Putamen (tissue), 1 donor: Measurements from ENCODE around the gene DMRT1.

Experiments used
- DNase-seq: peaks from one replicate; pipeline ENCODE4 v3.0.0-alpha.2; 2016; ENCODE audit warnings: low spot score

Gene DMRT1

DNA sequence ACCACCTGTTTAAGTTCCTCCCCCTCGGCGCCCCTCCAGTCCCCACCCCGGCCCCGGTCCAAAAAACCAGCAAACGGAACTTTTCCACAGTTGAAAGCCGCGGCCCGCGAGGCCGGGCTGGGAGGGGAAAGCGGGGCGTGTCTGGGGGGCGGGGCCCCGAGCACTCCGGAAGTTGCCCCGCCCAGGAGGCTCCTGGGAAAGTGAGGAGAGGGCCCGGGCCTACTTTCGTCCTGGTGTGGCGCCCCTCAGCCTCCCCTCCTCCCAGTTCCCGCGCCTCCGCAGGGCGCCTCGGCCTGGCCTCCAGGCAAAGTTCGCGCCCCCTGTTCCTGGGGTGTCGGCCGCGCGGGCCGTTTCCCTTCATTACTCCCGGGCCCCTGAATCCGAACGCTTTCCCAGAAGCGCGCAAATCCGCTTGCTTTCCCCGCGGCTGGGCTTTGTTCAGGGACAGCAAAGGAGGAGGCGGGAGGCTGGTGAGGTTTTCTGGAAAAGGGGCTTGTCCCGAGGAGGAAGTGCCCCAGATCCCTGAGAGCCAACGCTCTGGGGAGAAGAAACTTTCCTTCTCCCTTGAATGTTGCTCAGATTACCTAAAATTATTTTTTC, 130.5 kb downstream of the DMRT1 start:
- no peak for DNase-seq

- DNase-seq = no peak
These were observed 131.2 kb downstream of the DMRT1 start for GRCh38 chr9:972501-973294.

GRCh38 chr9:973295-973834, 131.9 kb downstream of the DMRT1 start:
- DNase-seq = no peak

- DNase-seq = no peak
These were observed 132.8 kb downstream of the DMRT1 start for GRCh38 chr9:974031-974995.

- no peak for DNase-seq
These were observed 133.7 kb downstream of the DMRT1 start for GRCh38 chr9:974996-975739.

- DNase-seq = no peak
These were observed 134.3 kb downstream of the DMRT1 start for GRCh38 chr9:975740-976257.

DNA sequence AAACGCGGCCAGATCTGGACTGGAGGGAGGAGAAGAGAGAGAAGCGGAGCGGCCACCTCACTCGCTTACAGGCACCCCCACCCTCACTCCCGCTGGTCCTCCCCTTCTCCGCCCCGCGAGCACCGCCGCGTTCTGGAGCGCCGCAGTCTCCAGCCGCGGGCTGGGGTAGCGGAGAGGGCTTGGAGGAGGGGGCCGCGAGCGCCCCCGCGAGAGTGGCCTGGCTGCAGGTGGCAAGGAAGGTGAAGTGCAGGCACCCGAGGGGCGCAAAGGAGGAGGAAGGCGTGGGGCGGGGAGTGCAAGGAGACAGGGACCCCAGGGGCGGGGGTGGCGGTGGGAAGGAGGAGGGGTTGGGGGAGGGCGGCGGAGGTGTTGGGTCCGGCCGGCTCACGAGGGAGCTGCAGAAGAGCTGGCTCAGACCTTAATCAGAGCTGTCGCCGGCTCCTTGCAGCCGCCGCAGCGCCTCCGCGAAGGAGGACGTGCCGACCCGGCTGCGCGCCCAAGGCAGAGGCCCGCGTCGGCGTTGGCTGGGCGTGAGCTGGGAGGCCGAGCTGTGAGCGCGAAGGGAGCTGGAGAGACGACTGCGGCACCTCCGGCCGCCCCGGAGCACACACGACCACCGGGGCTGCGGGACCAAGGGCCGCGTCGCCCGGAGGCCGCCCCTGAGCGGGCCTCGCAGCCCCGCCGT, 134.9 kb downstream of the DMRT1 start, which contains the start of gene DMRT3:
TSS of gene DMRT3 (plus strand) at position 398 of the 685 bp plus-strand sequence. CDS start 347 bp downstream, outside the sequence.
- no peak for DNase-seq

DNA sequence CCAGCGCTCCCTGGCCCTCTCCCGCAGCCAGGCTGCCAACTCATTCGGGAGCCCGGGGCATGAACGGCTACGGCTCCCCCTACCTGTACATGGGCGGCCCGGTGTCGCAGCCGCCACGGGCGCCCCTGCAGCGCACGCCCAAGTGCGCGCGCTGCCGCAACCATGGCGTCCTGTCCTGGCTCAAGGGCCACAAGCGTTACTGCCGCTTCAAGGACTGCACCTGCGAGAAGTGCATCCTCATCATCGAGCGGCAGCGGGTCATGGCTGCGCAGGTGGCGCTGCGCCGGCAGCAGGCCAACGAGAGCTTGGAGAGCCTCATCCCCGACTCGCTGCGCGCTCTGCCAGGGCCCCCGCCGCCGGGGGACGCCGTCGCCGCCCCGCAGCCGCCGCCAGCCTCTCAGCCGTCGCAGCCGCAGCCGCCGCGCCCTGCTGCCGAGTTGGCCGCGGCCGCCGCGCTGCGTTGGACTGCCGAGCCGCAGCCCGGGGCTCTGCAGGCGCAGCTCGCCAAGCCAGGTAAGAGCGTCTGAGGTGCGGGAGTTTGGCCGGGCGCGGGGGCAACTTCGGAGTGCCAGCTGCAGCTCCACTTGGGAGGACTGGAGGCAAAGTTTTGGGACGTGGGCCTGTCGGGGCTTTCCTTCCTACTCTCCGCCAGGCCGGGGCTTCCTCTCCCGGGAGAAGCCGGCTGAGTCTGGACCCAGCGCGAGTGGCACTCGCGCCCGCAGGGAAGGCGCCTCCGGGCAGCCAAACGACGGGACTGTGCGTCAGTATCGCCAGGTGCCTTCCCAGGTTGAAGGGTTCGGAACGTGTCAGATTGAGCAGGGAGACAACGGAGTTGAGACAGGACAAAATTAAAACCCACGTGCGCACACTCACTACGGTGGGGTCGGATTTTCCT, 135.7 kb downstream of the DMRT1 start:
- no peak for DNase-seq

- DNase-seq = no peak
These were observed 136.6 kb downstream of the DMRT1 start for GRCh38 chr9:977838-978830.

DNA sequence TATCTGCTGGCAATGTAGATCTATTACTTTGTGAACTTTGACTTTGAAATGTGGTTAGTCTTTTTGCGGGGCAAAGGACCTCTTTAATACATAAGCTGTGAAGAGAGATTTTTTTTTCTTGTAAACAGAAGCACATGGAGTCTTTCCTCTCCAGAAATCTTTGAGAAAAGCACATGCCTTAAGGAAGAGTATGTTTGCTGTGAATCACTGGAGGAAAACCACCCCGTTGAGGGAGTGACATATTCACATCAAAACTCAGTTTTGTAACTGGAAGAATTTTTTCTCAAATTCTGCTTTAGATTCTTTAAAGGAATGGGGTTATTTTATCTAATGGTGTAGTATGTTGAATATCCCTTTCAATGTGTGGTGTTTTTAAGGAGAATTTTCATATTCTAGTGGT, 138.5 kb downstream of the DMRT1 start:
- DNase-seq = no peak

DNA sequence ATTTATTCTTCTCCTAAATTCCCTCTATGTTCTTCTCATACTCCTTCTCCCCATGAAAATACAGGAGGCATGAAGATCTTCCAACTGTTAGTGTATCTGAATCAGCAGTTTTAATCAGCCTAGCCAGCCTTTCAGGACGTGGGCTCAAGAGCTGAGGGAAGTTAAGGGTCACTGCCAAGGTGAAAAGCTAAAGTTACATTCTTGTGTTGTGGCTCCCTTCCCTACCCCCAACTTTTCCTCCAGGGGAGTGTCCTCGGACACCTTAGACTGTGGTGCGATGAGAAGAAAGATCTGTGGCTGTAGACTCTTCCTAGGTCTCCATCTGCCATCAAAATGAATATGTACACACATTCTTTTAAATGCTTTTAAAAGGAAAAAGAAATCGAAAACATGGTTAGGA, 139.1 kb downstream of the DMRT1 start:
- no peak for DNase-seq

GRCh38 chr9:981491-981898, 140.0 kb downstream of the DMRT1 start:
- no peak for DNase-seq

- no peak for DNase-seq
These were observed 141.1 kb downstream of the DMRT1 start for GRCh38 chr9:982394-983230.

DNA sequence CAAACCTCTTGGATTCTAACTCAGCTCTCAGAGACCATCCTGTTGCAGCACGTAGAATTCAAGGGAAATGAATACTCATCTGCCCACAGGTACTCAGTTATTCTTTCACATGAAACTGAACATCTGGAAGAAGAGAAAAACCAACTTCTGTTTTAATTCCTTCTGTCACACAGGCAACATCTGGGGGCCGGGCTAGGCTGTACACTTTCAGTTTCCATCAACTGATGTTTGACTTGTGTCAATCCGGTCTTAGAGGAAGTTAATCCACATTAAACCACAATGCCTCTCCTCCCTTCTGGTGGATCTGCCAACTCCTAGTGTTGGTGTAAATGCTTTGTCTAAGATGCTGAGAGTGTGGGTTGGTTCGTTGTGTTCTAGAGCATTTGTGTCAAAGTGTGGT, 152.5 kb downstream of the DMRT1 start:
- no peak for DNase-seq

- no peak for DNase-seq
These were observed 153.7 kb downstream of the DMRT1 start for GRCh38 chr9:995192-995591.

GRCh38 chr9:995781-996180, 154.3 kb downstream of the DMRT1 start:
- no peak for DNase-seq
